K562 (cell line): ENCODE measurements around the gene AIFM1. TPM values are rescaled to one million over a fixed set of nuclear protein-coding genes. Genes with fewer than 3 reads are reported as not detected.

Source experiments
- BMI1 ChIP-seq: fragments of 150-350 bp; IDR thresholded peaks from 2 replicates; pipeline ENCODE4 v1.6.1; 2014; ENCODE audit warnings: low read length
- BRD4 ChIP-seq: fragments of 200-600 bp; sonication (generic); IDR thresholded peaks from 2 replicates; pipeline ENCODE4 v1.6.1; 2017; ENCODE audit warnings: inconsistent platforms
- BRD9 ChIP-seq: fragments of 450-650 bp; IDR thresholded peaks from 2 replicates; pipeline ENCODE4 v1.6.1; 2018; ENCODE audit warnings: low read depth; ENCODE audit not compliant: partially characterized antibody
- DMBX1 ChIP-seq: fragments of 250-450 bp; sonication (Bioruptor Pico); IDR thresholded peaks from 2 replicates; pipeline ENCODE4 v1.8.0; 2022; ENCODE audit warnings: inconsistent platforms, mild to moderate bottlenecking, moderate library complexity, borderline replicate concordance
- FOXO4 ChIP-seq: fragments of 450-650 bp; formaldehyde crosslinking; IDR thresholded peaks from 2 replicates; pipeline ENCODE4 v1.4.0; 2020; ENCODE audit warnings: mild to moderate bottlenecking, moderate library complexity
- JUND ChIP-seq, 2 experiments: IDR thresholded peaks; 2 replicates in 1 of 2; 3 replicates in 1 of 2; pipeline ENCODE4 v1.6.1; 2011; ENCODE audit warnings: borderline replicate concordance in 2 of 2, low read depth in 2 of 2, low read length in 2 of 2, improper control_type of control experiment in 1 of 2, missing biosample characterization in 1 of 2, missing genetic modification characterization in 1 of 2, missing genetic modification reagents in 1 of 2
- KLF10 ChIP-seq: fragments of 250-450 bp; sonication (Bioruptor Pico); IDR thresholded peaks from 2 replicates; pipeline ENCODE4 v1.6.1; 2021; ENCODE audit warnings: matching md5 sums
- MBD1 ChIP-seq: fragments of 250-450 bp; sonication (Bioruptor Pico); IDR thresholded peaks from 2 replicates; pipeline ENCODE4 v1.8.0; 2022; ENCODE audit warnings: inconsistent platforms
- NBN ChIP-seq: fragments of 450-650 bp; IDR thresholded peaks from 2 replicates; pipeline ENCODE4 v1.6.1; 2016; ENCODE audit warnings: low read depth, mild to moderate bottlenecking
- PTRF ChIP-seq: fragments of 450-650 bp; IDR thresholded peaks from 2 replicates; pipeline ENCODE4 v1.6.1; 2016; ENCODE audit warnings: mild to moderate bottlenecking, missing genetic modification characterization, missing compliant biosample characterization
- RCOR1 ChIP-seq, 2 experiments: IDR thresholded peaks; 2 replicates each; pipeline ENCODE4 v1.6.1; 2012; ENCODE audit warnings: low read depth in 2 of 2, low read length in 2 of 2, borderline replicate concordance in 1 of 2, improper control_type of control experiment in 1 of 2
- SP1 ChIP-seq: sonication (generic); formaldehyde crosslinking; IDR thresholded peaks from 2 replicates; pipeline ENCODE4 v1.8.1; 2022; ENCODE audit warnings: mild to moderate bottlenecking, missing genetic modification reagents
- polyA plus RNA-seq, 8 experiments: library from polyadenylated mRNA; depleted of rRNA in 4 of 8; stranded (reverse) in 5 of 8; unstranded in 3 of 8; fragments of >200 nt; fragmentation: Nextera tagmentation in 2 of 8; fragmentation: Illumina TruSeq in 1 of 8; extraction: Ambion mirVana in 2 of 8; extraction: Trizol in 1 of 8; gene quantifications; 2 replicates each; pipeline versions ENCODE4 v1.2.1 to v1.2.3, GENCODE V29; 2011 to 2014; ENCODE audit warnings: inconsistent platforms in 1 of 8, missing spikeins in 1 of 8
- total RNA-seq, 7 experiments: library from RNA; depleted of rRNA in 6 of 7; stranded (reverse); fragments of >200 nt in 6 of 7; fragmentation: Illumina TruSeq in 2 of 7; extraction: Trizol in 2 of 7; gene quantifications; 2 replicates each; pipeline versions ENCODE4 v1.2.1 to v1.2.3, GENCODE V29; 2011 to 2021; ENCODE audit warnings: low replicate concordance in 1 of 7
- TF ChIP-seq, protein P1 (sequence below): sonication (generic); formaldehyde crosslinking; IDR thresholded peaks from 2 replicates; pipeline ENCODE4 v1.8.0; 2023; ENCODE audit warnings: mild to moderate bottlenecking, missing genetic modification reagents
- TF ChIP-seq, protein P2 (sequence below): fragments of 450-650 bp; IDR thresholded peaks from 2 replicates; pipeline ENCODE4 v1.6.1; 2017; ENCODE audit warnings: antibody characterized with exemption
- TF ChIP-seq, protein P3 (sequence below): fragments of 250-450 bp; sonication (Bioruptor Pico); IDR thresholded peaks from 2 replicates; pipeline ENCODE4 v1.5.1; 2021; ENCODE audit warnings: mild to moderate bottlenecking

AIFM1 gene
- total and polyA plus RNA-seq, 9 of the 15 experiments (the other 6 are each of a cell fraction or from before 2014, with no cell fraction given), result 51.0 to 117 (median 91.2) TPM

GRCh38 chrX:130173190-130173895 lies 7.7 kb upstream of the AIFM1 start (continued):
- TF ChIP-seq, protein P1, sequence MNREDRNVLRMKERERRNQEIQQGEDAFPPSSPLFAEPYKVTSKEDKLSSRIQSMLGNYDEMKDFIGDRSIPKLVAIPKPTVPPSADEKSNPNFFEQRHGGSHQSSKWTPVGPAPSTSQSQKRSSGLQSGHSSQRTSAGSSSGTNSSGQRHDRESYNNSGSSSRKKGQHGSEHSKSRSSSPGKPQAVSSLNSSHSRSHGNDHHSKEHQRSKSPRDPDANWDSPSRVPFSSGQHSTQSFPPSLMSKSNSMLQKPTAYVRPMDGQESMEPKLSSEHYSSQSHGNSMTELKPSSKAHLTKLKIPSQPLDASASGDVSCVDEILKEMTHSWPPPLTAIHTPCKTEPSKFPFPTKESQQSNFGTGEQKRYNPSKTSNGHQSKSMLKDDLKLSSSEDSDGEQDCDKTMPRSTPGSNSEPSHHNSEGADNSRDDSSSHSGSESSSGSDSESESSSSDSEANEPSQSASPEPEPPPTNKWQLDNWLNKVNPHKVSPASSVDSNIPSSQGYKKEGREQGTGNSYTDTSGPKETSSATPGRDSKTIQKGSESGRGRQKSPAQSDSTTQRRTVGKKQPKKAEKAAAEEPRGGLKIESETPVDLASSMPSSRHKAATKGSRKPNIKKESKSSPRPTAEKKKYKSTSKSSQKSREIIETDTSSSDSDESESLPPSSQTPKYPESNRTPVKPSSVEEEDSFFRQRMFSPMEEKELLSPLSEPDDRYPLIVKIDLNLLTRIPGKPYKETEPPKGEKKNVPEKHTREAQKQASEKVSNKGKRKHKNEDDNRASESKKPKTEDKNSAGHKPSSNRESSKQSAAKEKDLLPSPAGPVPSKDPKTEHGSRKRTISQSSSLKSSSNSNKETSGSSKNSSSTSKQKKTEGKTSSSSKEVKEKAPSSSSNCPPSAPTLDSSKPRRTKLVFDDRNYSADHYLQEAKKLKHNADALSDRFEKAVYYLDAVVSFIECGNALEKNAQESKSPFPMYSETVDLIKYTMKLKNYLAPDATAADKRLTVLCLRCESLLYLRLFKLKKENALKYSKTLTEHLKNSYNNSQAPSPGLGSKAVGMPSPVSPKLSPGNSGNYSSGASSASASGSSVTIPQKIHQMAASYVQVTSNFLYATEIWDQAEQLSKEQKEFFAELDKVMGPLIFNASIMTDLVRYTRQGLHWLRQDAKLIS, result no peak
- TF ChIP-seq PTRF (tag), result no peak
- TF ChIP-seq FOXO4 (CRISPR knock-in tag), result no peak
- TF ChIP-seq BRD4, result 0 out of 2 replicates have a peak, but pooled peaks have one; percentile 82
- no peak for TF ChIP-seq KLF10
- peak; percentile 52 for TF ChIP-seq BRD9
- TF ChIP-seq SP1 (CRISPR knock-in tag), result peak; percentile 58; the same call in 1 of the 2 replicates
- TF ChIP-seq, protein P2, sequence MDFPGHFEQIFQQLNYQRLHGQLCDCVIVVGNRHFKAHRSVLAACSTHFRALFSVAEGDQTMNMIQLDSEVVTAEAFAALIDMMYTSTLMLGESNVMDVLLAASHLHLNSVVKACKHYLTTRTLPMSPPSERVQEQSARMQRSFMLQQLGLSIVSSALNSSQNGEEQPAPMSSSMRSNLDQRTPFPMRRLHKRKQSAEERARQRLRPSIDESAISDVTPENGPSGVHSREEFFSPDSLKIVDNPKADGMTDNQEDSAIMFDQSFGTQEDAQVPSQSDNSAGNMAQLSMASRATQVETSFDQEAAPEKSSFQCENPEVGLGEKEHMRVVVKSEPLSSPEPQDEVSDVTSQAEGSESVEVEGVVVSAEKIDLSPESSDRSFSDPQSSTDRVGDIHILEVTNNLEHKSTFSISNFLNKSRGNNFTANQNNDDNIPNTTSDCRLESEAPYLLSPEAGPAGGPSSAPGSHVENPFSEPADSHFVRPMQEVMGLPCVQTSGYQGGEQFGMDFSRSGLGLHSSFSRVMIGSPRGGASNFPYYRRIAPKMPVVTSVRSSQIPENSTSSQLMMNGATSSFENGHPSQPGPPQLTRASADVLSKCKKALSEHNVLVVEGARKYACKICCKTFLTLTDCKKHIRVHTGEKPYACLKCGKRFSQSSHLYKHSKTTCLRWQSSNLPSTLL, result no peak
- TF ChIP-seq DMBX1 (CRISPR knock-in tag), result peak; percentile 36; the same call in 1 of the 2 replicates
- TF ChIP-seq BMI1, result no peak
- TF ChIP-seq, protein P3, sequence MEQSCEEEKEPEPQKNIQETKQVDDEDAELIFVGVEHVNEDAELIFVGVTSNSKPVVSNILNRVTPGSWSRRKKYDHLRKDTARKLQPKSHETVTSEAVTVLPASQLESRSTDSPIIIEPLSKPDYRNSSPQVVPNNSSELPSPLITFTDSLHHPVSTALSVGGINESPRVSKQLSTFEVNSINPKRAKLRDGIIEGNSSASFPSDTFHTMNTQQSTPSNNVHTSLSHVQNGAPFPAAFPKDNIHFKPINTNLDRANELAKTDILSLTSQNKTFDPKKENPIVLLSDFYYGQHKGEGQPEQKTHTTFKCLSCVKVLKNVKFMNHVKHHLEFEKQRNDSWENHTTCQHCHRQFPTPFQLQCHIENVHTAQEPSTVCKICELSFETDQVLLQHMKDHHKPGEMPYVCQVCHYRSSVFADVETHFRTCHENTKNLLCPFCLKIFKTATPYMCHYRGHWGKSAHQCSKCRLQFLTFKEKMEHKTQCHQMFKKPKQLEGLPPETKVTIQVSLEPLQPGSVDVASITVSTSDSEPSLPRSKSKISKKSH, result no peak
- TF ChIP-seq RCOR1 (IDR thresholded peaks at IDR 0.05; ENCODE audit: borderline replicate concordance in 1 of 2, low read depth in 2 of 2, low read length in 2 of 2), result peak in 1 of 2 experiments; percentile 58; a peak in 1 of 4 replicates
- peak; percentile 53 for TF ChIP-seq NBN
- no peak for TF ChIP-seq MBD1 (CRISPR knock-in tag)
- peak; percentile 72 for TF ChIP-seq JUND (IDR thresholded peaks at IDR 0.05; ENCODE audit: borderline replicate concordance, low read depth, low read length)
- peak; percentile 78; the same call in 1 of the 3 replicates for TF ChIP-seq JUND (tag; IDR thresholded peaks at IDR 0.05; ENCODE audit: borderline replicate concordance, low read depth, low read length)
